Measurements from ENCODE around the gene TP73.

The TP73 gene

GRCh38 chr1:3678361-3679097 lies 26.2 kb downstream of the TP73 start:
- Mint-ChIP-seq H3K27me3 (ENCODE audit: low read depth) (peaks cover 43% of the 10 kb centered on the region), H3K4me3 (no peak overlapping the region), H3K36me3 (ENCODE audit: low read depth) (no peaks in the 10 kb centered on the region), H3K27ac (no peak overlapping the region), H3K4me1 (peaks cover 2% of the 10 kb centered on the region), H3K9me3 (no peaks in the 10 kb centered on the region)
- no peak for TF ChIP-seq CTCF (IDR thresholded peaks at IDR 0.05; ENCODE audit: unreplicated experiment in 3 of 3)

- H3K9me3 Mint-ChIP-seq: no peaks in the 10 kb centered on the region
- no peaks in the 10 kb centered on the region for H3K4me1 Mint-ChIP-seq
- H3K27ac Mint-ChIP-seq: no peak overlapping the region
- no peaks in the 10 kb centered on the region for H3K36me3 Mint-ChIP-seq (ENCODE audit: low read depth)
- H3K4me3 Mint-ChIP-seq: no peak overlapping the region
- no peak for TF ChIP-seq CTCF (IDR thresholded peaks at IDR 0.05; ENCODE audit: unreplicated experiment in 3 of 3)
- peaks cover 40% of the 10 kb centered on the region for H3K27me3 Mint-ChIP-seq (ENCODE audit: low read depth)
Observed at GRCh38 chr1:3679098-3679555, 26.8 kb downstream of the TP73 start.

GRCh38 chr1:3679799-3680453 lies 27.6 kb downstream of the TP73 start:
- no peak for TF ChIP-seq CTCF (IDR thresholded peaks at IDR 0.05; ENCODE audit: unreplicated experiment in 3 of 3)
- H3K4me3 Mint-ChIP-seq: no peak overlapping the region
- H3K36me3 Mint-ChIP-seq (ENCODE audit: low read depth): no peaks in the 10 kb centered on the region
- H3K27me3 Mint-ChIP-seq (ENCODE audit: low read depth): peaks cover 40% of the 10 kb centered on the region
- no peak overlapping the region for H3K27ac Mint-ChIP-seq
- no peaks in the 10 kb centered on the region for H3K9me3 Mint-ChIP-seq
- H3K4me1 Mint-ChIP-seq: no peaks in the 10 kb centered on the region

- H3K9me3 Mint-ChIP-seq: no peaks in the 10 kb centered on the region
- peaks cover 38% of the 10 kb centered on the region for H3K27me3 Mint-ChIP-seq (ENCODE audit: low read depth)
- no peak overlapping the region for H3K27ac Mint-ChIP-seq
- H3K4me3 Mint-ChIP-seq: no peak overlapping the region
- H3K36me3 Mint-ChIP-seq (ENCODE audit: low read depth): no peaks in the 10 kb centered on the region
- no peak for TF ChIP-seq CTCF (IDR thresholded peaks at IDR 0.05; ENCODE audit: unreplicated experiment in 3 of 3)
- H3K4me1 Mint-ChIP-seq: no peaks in the 10 kb centered on the region
Observed at GRCh38 chr1:3680488-3681230, 28.3 kb downstream of the TP73 start.

GRCh38 chr1:3681231-3681897 lies 29.0 kb downstream of the TP73 start:
- Mint-ChIP-seq H3K27ac (no peak overlapping the region), H3K4me1 (no peaks in the 10 kb centered on the region), H3K9me3 (no peaks in the 10 kb centered on the region), H3K27me3 (ENCODE audit: low read depth) (peaks cover 33% of the 10 kb centered on the region), H3K36me3 (ENCODE audit: low read depth) (no peaks in the 10 kb centered on the region), H3K4me3 (no peak overlapping the region)
- no peak for TF ChIP-seq CTCF (IDR thresholded peaks at IDR 0.05; ENCODE audit: unreplicated experiment in 3 of 3)

All from nephron (organoid).